ENCODE measurements around the gene RPRD1B. TPM values are rescaled to one million over a fixed set of nuclear protein-coding genes. Genes with fewer than 3 reads are reported as not detected.

RPRD1B gene
- total and polyA plus RNA-seq, 2 of the 8 experiments (the other 6 are each of a cell fraction or from before 2014, with no cell fraction given) = 10.3 to 20.9 TPM

DNA sequence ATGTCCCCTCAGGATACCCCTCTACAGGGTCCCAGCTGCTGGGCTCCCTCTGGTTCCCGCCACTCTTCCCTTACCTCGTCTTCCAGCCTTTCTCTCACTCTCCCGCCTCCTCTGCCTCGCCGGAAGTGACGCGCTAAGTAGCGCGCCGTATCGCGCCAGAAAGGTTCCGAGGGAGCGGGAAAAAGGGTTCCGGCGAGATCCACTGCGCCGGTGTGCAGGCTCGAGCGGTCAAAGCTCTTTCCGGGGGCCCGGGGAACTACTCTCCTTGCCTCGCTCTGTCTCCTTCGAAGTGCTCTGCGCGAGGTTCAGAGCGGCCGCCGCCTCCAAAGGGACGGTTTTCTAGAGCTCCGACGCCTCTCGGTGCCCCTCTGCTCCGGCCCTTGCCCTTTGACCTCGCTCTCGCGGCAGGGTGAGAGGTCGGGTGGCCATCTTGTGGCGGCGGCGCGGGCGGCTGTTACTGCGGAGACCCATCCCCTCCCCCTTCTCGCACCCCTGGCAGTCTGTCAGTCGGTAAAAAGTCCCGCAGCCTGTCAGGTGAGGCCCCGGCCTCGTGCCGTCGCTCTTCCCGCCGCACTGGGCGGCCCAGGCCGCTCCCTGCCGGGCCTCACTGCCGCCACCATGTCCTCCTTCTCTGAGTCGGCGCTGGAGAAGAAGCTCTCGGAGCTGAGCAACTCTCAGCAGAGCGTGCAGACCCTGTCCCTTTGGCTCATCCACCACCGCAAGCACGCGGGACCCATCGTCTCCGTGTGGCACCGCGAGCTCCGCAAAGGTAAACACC, at the start of gene RPRD1B, which contains the start of gene TTI1 (continued):
- peak in 1 of 2 experiments; percentile 73; a peak in 2 of 4 replicates for TF ChIP-seq HDAC2 (IDR thresholded peaks at IDR 0.05; ENCODE audit: borderline replicate concordance in 1 of 2, low read depth in 2 of 2, low read length in 2 of 2)
- peak; percentile 70 for TF ChIP-seq CHD2 (IDR thresholded peaks at IDR 0.05; ENCODE audit: low read length)
- peak; percentile 96 for TF ChIP-seq POLR2AphosphoS5 (IDR thresholded peaks at IDR 0.05; ENCODE audit: low read depth, low read length)
- no peak for TF ChIP-seq BCL11A (IDR thresholded peaks at IDR 0.05; ENCODE audit: low read depth in 2 of 2, low read length in 2 of 2)
- TF ChIP-seq CREB1 (IDR thresholded peaks at IDR 0.05) = peak; percentile 98
- TF ChIP-seq SP2 (IDR thresholded peaks at IDR 0.05; ENCODE audit: low read length) = no peak
- TF ChIP-seq POLR2A (IDR thresholded peaks at IDR 0.05; ENCODE audit: control extremely low read depth in 1 of 2, low read depth in 2 of 2, low read length in 2 of 2) = peak; percentile 91 to 97
- peak; percentile 10; the same call in 1 of the 2 replicates for TF ChIP-seq GTF2F1 (IDR thresholded peaks at IDR 0.05; ENCODE audit: borderline replicate concordance, low read depth, low read length)
- TF ChIP-seq RFX5 (IDR thresholded peaks at IDR 0.05; ENCODE audit: borderline replicate concordance, low read depth, low read length) = no peak
- TF ChIP-seq KDM1A (IDR thresholded peaks at IDR 0.05; ENCODE audit: borderline replicate concordance, low read length) = no peak
- TF ChIP-seq SIRT6 (IDR thresholded peaks at IDR 0.05; ENCODE audit: low read length) = no peak
- TF ChIP-seq RBBP5 (IDR thresholded peaks at IDR 0.05; ENCODE audit: borderline replicate concordance, low read depth, low read length) = peak; percentile 92
- TF ChIP-seq FOSL1 (IDR thresholded peaks at IDR 0.05; ENCODE audit: insufficient read depth, low read depth, low read length) = no peak
- TF ChIP-seq, protein P1, sequence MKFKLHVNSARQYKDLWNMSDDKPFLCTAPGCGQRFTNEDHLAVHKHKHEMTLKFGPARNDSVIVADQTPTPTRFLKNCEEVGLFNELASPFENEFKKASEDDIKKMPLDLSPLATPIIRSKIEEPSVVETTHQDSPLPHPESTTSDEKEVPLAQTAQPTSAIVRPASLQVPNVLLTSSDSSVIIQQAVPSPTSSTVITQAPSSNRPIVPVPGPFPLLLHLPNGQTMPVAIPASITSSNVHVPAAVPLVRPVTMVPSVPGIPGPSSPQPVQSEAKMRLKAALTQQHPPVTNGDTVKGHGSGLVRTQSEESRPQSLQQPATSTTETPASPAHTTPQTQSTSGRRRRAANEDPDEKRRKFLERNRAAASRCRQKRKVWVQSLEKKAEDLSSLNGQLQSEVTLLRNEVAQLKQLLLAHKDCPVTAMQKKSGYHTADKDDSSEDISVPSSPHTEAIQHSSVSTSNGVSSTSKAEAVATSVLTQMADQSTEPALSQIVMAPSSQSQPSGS (IDR thresholded peaks at IDR 0.05; ENCODE audit: low read length) = peak; percentile 81
- TF ChIP-seq SP4 (IDR thresholded peaks at IDR 0.05; ENCODE audit: low read length) = peak; percentile 88; the same call in 1 of the 2 replicates
- TF ChIP-seq CBX5 (IDR thresholded peaks at IDR 0.05; ENCODE audit: low read depth, low read length) = no peak
- TF ChIP-seq, protein P2, sequence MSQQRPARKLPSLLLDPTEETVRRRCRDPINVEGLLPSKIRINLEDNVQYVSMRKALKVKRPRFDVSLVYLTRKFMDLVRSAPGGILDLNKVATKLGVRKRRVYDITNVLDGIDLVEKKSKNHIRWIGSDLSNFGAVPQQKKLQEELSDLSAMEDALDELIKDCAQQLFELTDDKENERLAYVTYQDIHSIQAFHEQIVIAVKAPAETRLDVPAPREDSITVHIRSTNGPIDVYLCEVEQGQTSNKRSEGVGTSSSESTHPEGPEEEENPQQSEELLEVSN (IDR thresholded peaks at IDR 0.05) = peak; percentile 99
- TF ChIP-seq TEAD4 (IDR thresholded peaks at IDR 0.05; ENCODE audit: low read depth, low read length) = no peak
- TF ChIP-seq KDM4A (IDR thresholded peaks at IDR 0.05; ENCODE audit: low read depth, low read length, severe bottlenecking) = peak; percentile 74
- TF ChIP-seq SP1 (IDR thresholded peaks at IDR 0.05; ENCODE audit: low read depth, low read length) = peak; percentile 56; the same call in 1 of the 2 replicates
- no peak for TF ChIP-seq CEBPB (IDR thresholded peaks at IDR 0.05; ENCODE audit: low read depth, low read length)
- peak; percentile 94 for TF ChIP-seq PHF8 (conservative IDR thresholded peaks at IDR 0.05; ENCODE audit: low read depth, low read length)
- peak; percentile 17; the same call in 1 of the 2 replicates for TF ChIP-seq SIX5 (IDR thresholded peaks at IDR 0.05; ENCODE audit: low read depth, low read length)
